K562 (cell line): Measurements from ENCODE around the gene C11orf52. TPM values are rescaled to one million over a fixed set of nuclear protein-coding genes. Genes with fewer than 3 reads are reported as not detected.

Experiments used
- CUX1 ChIP-seq: fragments of 200-800 bp; sonication (Bioruptor generic); IDR thresholded peaks from 2 replicates; pipeline ENCODE4 v1.6.1; 2016; ENCODE audit warnings: missing genetic modification characterization, missing compliant biosample characterization
- GATAD2B ChIP-seq: fragments of 450-650 bp; IDR thresholded peaks from 2 replicates; pipeline ENCODE4 v1.6.1; 2017; ENCODE audit warnings: mild to moderate bottlenecking, borderline replicate concordance
- LARP7 ChIP-seq: fragments of 450-650 bp; IDR thresholded peaks from 2 replicates; pipeline ENCODE4 v1.6.1; 2016
- THRB ChIP-seq: fragments of 450-650 bp; formaldehyde crosslinking; conservative IDR thresholded peaks from 2 replicates; pipeline ENCODE4 v1.4.0; 2022; ENCODE audit warnings: mild to moderate bottlenecking, missing genetic modification characterization
- ZNF668 ChIP-seq: fragments of 250-450 bp; sonication (Bioruptor Pico); IDR thresholded peaks from 2 replicates; pipeline ENCODE4 v1.8.0; 2022; ENCODE audit warnings: mild to moderate bottlenecking, inconsistent platforms
- ZNF740 ChIP-seq, 3 experiments: fragments of 200-800 bp in 1 of 3; sonication (Bioruptor generic) in 1 of 3; sonication (generic) in 1 of 3; formaldehyde crosslinking in 1 of 3; IDR thresholded peaks; 2 replicates each; pipeline versions ENCODE4 v1.6.1 to v1.8.0; 2016 to 2022; ENCODE audit warnings: mild to moderate bottlenecking in 2 of 3, missing compliant biosample characterization in 2 of 3, missing genetic modification characterization in 2 of 3, missing genetic modification reagents in 1 of 3
- polyA plus RNA-seq, 8 experiments: library from polyadenylated mRNA; depleted of rRNA in 4 of 8; stranded (reverse) in 5 of 8; unstranded in 3 of 8; fragments of >200 nt; fragmentation: Nextera tagmentation in 2 of 8; fragmentation: Illumina TruSeq in 1 of 8; extraction: Ambion mirVana in 2 of 8; extraction: Trizol in 1 of 8; gene quantifications; 2 replicates each; pipeline versions ENCODE4 v1.2.1 to v1.2.3, GENCODE V29; 2011 to 2014; ENCODE audit warnings: inconsistent platforms in 1 of 8, missing spikeins in 1 of 8
- total RNA-seq, 7 experiments: library from RNA; depleted of rRNA in 6 of 7; stranded (reverse); fragments of >200 nt in 6 of 7; fragmentation: Illumina TruSeq in 2 of 7; extraction: Trizol in 2 of 7; gene quantifications; 2 replicates each; pipeline versions ENCODE4 v1.2.1 to v1.2.3, GENCODE V29; 2011 to 2021; ENCODE audit warnings: low replicate concordance in 1 of 7

The C11orf52 gene
- total and polyA plus RNA-seq, 9 of the 15 experiments (the other 6 are each of a cell fraction or from before 2014, with no cell fraction given) = 0.29 to 2.9 (median 1.0) TPM

GRCh38 chr11:111944651-111945051, 25.9 kb downstream of the C11orf52 start (continued):
- no peak for TF ChIP-seq CUX1 (CRISPR knock-in tag)
- TF ChIP-seq LARP7 = no peak
- TF ChIP-seq ZNF740 (CRISPR knock-in tag; IDR thresholded peaks at IDR 0.05) = no peak
- no peak for TF ChIP-seq ZNF740 (tag; IDR thresholded peaks at IDR 0.05)
- TF ChIP-seq ZNF668 (CRISPR knock-in tag) = no peak
- no peak for TF ChIP-seq THRB (CRISPR knock-in tag)
- no peak for TF ChIP-seq GATAD2B
